Measurements from ENCODE around the gene PFKP. TPM values are rescaled to one million over a fixed set of nuclear protein-coding genes. Genes with fewer than 3 reads are reported as not detected.

The PFKP gene
- total RNA-seq, 2 donors from 2014 or later: 17.4 to 39.6 TPM

- peaks cover 31% of the 10 kb centered on the region for H3K4me1 ChIP-seq
- DNase-seq (no peak), ATAC-seq (no peak)
- H3K27ac ChIP-seq: peak overlapping the region in 2 of 4 donors; percentile 65 to 67
- no peak for TF ChIP-seq CTCF (IDR thresholded peaks at IDR 0.05)
- TF ChIP-seq POLR2A (IDR thresholded peaks at IDR 0.05): no peak
- intact Hi-C loops (cut with DNase I): no loop called here
- no peaks in the 10 kb centered on the region for H3K36me3 ChIP-seq (replicated peaks in 1 of 2; ENCODE audit: insufficient read depth in 1 of 2, low read depth in 2 of 2)
- no peak overlapping the region for H3K4me3 ChIP-seq
- 39 to 45% methylated on average over 5 of the region's 5 CpGs for WGBS, 2 donors
- H3K9me3 ChIP-seq: no peaks in the 10 kb centered on the region
- no peaks in the 10 kb centered on the region for H3K27me3 ChIP-seq
Measured at GRCh38 chr10:3094609-3095036, 27.3 kb downstream of the PFKP start.

DNA sequence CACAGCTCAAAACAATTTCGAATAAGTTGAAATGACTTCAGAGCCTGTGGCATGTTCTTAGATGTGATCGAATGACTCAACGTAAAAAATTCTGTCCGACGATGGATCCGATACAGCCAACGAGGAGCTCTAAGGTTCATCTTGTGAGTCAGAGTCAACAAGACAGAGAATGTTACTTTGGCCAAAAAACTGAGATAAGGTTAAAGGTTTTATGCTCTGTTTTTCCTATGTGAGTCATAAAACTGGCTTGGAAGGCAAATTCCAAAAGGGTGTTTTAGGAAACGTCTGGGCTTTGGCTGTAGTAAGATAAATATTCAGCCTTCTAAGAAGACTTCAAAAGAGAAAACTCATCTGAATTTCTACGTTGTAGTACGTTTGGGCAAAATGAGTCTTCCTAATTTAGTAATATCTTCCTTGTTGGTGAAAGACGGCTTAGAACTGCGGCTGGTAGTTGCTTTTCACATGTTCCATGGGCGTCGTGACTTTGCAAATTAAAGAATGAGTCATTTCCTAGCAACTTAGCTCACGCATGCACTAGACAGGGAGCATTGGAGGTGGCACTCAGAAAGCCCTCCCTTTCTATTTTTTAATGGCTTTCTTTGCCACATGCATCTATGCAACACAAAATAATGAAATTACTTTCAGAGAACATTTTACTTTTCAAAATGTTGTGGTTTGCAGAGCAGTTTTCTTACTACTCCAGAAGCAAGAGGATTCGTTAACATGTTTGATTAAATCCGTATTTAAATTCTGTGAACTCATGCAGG is 28.2 kb downstream of the PFKP start:
- TF ChIP-seq POLR2A (IDR thresholded peaks at IDR 0.05) (no peak), CTCF (IDR thresholded peaks at IDR 0.05) (no peak)
- H3K4me3 ChIP-seq: no peak overlapping the region

GRCh38 chr10:3096149-3096548 is 28.8 kb downstream of the PFKP start:
- Histone ChIP-seq H3K4me3 (no peak overlapping the region), H3K9me3 (no peaks in the 10 kb centered on the region), H3K27ac (peak overlapping the region in 2 of 4 donors; percentile 65 to 67), H3K27me3 (no peaks in the 10 kb centered on the region), H3K4me1 (peaks cover 24% of the 10 kb centered on the region), H3K36me3 (replicated peaks in 1 of 2; ENCODE audit: insufficient read depth in 1 of 2, low read depth in 2 of 2) (no peaks in the 10 kb centered on the region)
- 69 to 72% methylated on average over 12 to 16 of the region's 16 CpGs for WGBS, 2 donors
- TF ChIP-seq POLR2A (IDR thresholded peaks at IDR 0.05) (no peak), CTCF (IDR thresholded peaks at IDR 0.05) (no peak)
- intact Hi-C loops (cut with DNase I): no loop called here
- ATAC-seq: no peak
- DNase-seq: no peak

More for the DNA sequence above, 28.2 kb downstream of the PFKP start:
- peak in 1 of 4 donors; percentile 53 for DNase-seq
- intact Hi-C loops (cut with DNase I): no loop called here
- Histone ChIP-seq H3K9me3 (no peaks in the 10 kb centered on the region), H3K4me1 (peaks cover 27% of the 10 kb centered on the region), H3K27ac (peak overlapping the region; percentile 40 to 67 (median 52)), H3K27me3 (no peaks in the 10 kb centered on the region), H3K36me3 (replicated peaks in 1 of 2; ENCODE audit: insufficient read depth in 1 of 2, low read depth in 2 of 2) (no peaks in the 10 kb centered on the region)
- ATAC-seq: peak; percentile 73
- WGBS, 2 donors: 25 to 32% methylated on average over 17 of the region's 17 CpGs

GRCh38 chr10:3097160-3097559 is 29.8 kb downstream of the PFKP start:
- Histone ChIP-seq H3K4me3 (no peak overlapping the region), H3K4me1 (peaks cover 21% of the 10 kb centered on the region), H3K36me3 (replicated peaks in 1 of 2; ENCODE audit: insufficient read depth in 1 of 2, low read depth in 2 of 2) (no peaks in the 10 kb centered on the region), H3K9me3 (no peaks in the 10 kb centered on the region), H3K27ac (no peak overlapping the region), H3K27me3 (no peaks in the 10 kb centered on the region)
- ATAC-seq (no peak), DNase-seq (no peak)
- 74 to 77% methylated on average over 9 of the region's 9 CpGs for WGBS, 2 donors
- TF ChIP-seq CTCF (IDR thresholded peaks at IDR 0.05): no peak
- no peak for TF ChIP-seq POLR2A (IDR thresholded peaks at IDR 0.05)
- intact Hi-C loops (cut with DNase I): no loop called here

DNA sequence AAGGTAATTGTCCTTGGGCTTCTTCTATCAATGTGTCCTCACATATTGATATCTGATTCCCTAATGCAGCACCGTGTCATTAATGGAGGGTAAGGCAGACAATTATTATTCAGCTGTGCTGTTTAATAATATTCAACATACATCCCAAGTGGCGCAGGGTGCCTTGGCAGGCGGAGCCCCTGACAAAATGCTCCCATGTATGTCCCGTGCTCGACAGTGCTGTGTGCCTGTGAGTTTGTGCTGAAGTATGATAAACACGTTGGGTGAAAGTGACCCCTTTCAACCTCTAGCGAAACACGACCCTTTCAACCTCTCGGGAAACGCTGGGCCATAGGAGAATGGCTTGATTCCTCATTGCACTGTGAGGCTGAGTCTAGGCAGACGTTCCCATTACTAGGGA is 31.3 kb downstream of the PFKP start:
- intact Hi-C loops (cut with DNase I): no loop called here
- ATAC-seq (no peak), DNase-seq (no peak)
- H3K4me1 ChIP-seq: peaks cover 25% of the 10 kb centered on the region
- no peaks in the 10 kb centered on the region for H3K27me3 ChIP-seq
- no peak for TF ChIP-seq CTCF (IDR thresholded peaks at IDR 0.05)
- no peak for TF ChIP-seq POLR2A (IDR thresholded peaks at IDR 0.05)
- H3K36me3 ChIP-seq (replicated peaks in 1 of 2; ENCODE audit: insufficient read depth in 1 of 2, low read depth in 2 of 2): no peaks in the 10 kb centered on the region
- 56 to 59% methylated on average over 10 to 11 of the region's 11 CpGs for WGBS, 2 donors
- H3K27ac ChIP-seq: no peak overlapping the region
- H3K4me3 ChIP-seq: no peak overlapping the region
- no peaks in the 10 kb centered on the region for H3K9me3 ChIP-seq
